Upper lobe of right lung (tissue), 1 donor: Measurements from ENCODE around the gene SNX2. TPM values are rescaled to one million over a fixed set of nuclear protein-coding genes. Genes with fewer than 3 reads are reported as not detected.
"Not testable (repeated sequence)": the region's sequence is repeated elsewhere in the genome, so short reads cannot be mapped to it uniquely, and the experiment has no call there.

Experiments used
- ATAC-seq: fragments of 200-7000 bp; cut with Tn5 transposase; one replicate; pipeline ENCODE4 v1.9.1; 2020; ENCODE audit warnings: mild to moderate bottlenecking, moderate library complexity
- DNase-seq: peaks from one replicate; pipeline ENCODE4 v3.0.0-alpha.2; 2020
- H3K27ac ChIP-seq: fragments of 200-600 bp; one replicate; pipeline ENCODE4 v1.8.0; 2022
- H3K27me3 ChIP-seq: fragments of 200-600 bp; one replicate; pipeline ENCODE4 v1.8.0; 2022; ENCODE audit warnings: mild to moderate bottlenecking
- H3K36me3 ChIP-seq: fragments of 200-600 bp; one replicate; pipeline ENCODE4 v1.8.0; 2022
- H3K4me1 ChIP-seq: fragments of 200-600 bp; one replicate; pipeline ENCODE4 v1.8.0; 2022
- H3K4me3 ChIP-seq: fragments of 200-600 bp; one replicate; pipeline ENCODE4 v1.8.0; 2022; ENCODE audit warnings: mild to moderate bottlenecking
- H3K9me3 ChIP-seq: fragments of 200-600 bp; one replicate; pipeline ENCODE4 v1.8.0; 2022
- intact Hi-C: fragments of 100-400 bp; cut with DNase I; formaldehyde crosslinking; loops from one replicate; pipeline ENCODE4 v1.11.0; 2022
- total RNA-seq: library from RNA; stranded (reverse); fragmentation: NEBNext Ultra II Directional; extraction: Animal tissue kit (Norgen Biotek cat#: 25700); gene quantifications from one replicate; pipeline ENCODE4 v1.2.1, GENCODE V29; 2021
- TF ChIP-seq, protein P1 (sequence below): fragments of 200-600 bp; IDR thresholded peaks from one replicate; pipeline ENCODE4 v1.8.0; 2022; ENCODE audit warnings: antibody characterized with exemption
- donor health status: DM: no; HTN: yes; CAD: no; lungs with severe emphysema.

SNX2 gene
- total RNA-seq, 1 donor from 2014 or later = 102 TPM

- Histone ChIP-seq H3K27me3 (no peaks in the 10 kb centered on the region), H3K9me3 (no peaks in the 10 kb centered on the region), H3K36me3 (no peaks in the 10 kb centered on the region), H3K4me1 (peaks cover 37% of the 10 kb centered on the region), H3K4me3 (no peak overlapping the region), H3K27ac (peak overlapping the region; percentile 43)
- intact Hi-C loops = no loop called here
- ATAC-seq = peak; percentile 76
- TF ChIP-seq, protein P1, sequence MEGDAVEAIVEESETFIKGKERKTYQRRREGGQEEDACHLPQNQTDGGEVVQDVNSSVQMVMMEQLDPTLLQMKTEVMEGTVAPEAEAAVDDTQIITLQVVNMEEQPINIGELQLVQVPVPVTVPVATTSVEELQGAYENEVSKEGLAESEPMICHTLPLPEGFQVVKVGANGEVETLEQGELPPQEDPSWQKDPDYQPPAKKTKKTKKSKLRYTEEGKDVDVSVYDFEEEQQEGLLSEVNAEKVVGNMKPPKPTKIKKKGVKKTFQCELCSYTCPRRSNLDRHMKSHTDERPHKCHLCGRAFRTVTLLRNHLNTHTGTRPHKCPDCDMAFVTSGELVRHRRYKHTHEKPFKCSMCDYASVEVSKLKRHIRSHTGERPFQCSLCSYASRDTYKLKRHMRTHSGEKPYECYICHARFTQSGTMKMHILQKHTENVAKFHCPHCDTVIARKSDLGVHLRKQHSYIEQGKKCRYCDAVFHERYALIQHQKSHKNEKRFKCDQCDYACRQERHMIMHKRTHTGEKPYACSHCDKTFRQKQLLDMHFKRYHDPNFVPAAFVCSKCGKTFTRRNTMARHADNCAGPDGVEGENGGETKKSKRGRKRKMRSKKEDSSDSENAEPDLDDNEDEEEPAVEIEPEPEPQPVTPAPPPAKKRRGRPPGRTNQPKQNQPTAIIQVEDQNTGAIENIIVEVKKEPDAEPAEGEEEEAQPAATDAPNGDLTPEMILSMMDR = no peak
- DNase-seq = no peak
These were observed 74.9 kb downstream of the SNX2 start for GRCh38 chr5:122849771-122850170.

- H3K27me3 ChIP-seq, H3K9me3 ChIP-seq, H3K36me3 ChIP-seq, ATAC-seq, intact Hi-C loops, H3K27ac ChIP-seq, H3K4me3 ChIP-seq, DNase-seq, H3K4me1 ChIP-seq: not testable (repeated sequence)
These were observed 82.7 kb downstream of the SNX2 start for GRCh38 chr5:122857538-122857937.

DNA sequence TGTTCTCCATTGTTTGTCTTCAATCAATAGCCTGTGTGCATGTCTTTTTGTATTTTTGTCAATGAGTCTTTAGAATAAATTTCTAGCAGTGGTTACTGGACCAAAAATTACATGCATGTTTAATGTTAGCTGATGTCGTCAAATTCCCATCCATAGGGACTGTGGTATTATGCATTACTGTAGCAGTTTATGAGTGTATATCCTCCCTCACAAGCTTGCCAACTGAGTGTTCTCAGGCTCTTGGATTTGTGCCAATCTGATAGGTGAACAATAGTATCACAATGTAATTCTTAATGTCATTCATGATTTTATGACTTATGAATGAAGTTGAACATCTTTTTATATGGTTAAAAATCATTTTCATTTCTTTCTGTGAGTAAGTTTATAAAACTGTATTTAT lies 83.6 kb downstream of the SNX2 start:
- Histone ChIP-seq H3K4me3 (no peak overlapping the region), H3K9me3 (no peaks in the 10 kb centered on the region), H3K27ac (no peak overlapping the region), H3K36me3 (no peaks in the 10 kb centered on the region), H3K4me1 (no peaks in the 10 kb centered on the region), H3K27me3 (no peaks in the 10 kb centered on the region)
- ATAC-seq (no peak), DNase-seq (no peak)
- TF ChIP-seq, protein P1 = no peak
- intact Hi-C loops = no loop called here

- no peak for ATAC-seq
- Histone ChIP-seq H3K4me1 (no peaks in the 10 kb centered on the region), H3K27ac (no peak overlapping the region), H3K9me3 (no peaks in the 10 kb centered on the region), H3K4me3 (no peak overlapping the region), H3K36me3 (no peaks in the 10 kb centered on the region), H3K27me3 (no peaks in the 10 kb centered on the region)
- TF ChIP-seq, protein P1 = no peak
- intact Hi-C loops = no loop called here
- no peak for DNase-seq
These were observed 88.4 kb downstream of the SNX2 start for GRCh38 chr5:122863240-122863639.

- Histone ChIP-seq H3K4me3 (no peak overlapping the region), H3K9me3 (no peaks in the 10 kb centered on the region), H3K36me3 (no peaks in the 10 kb centered on the region), H3K4me1 (no peaks in the 10 kb centered on the region), H3K27me3 (no peaks in the 10 kb centered on the region), H3K27ac (no peak overlapping the region)
- no peak for DNase-seq
- intact Hi-C loops = no loop called here
- TF ChIP-seq, protein P1 = no peak
- no peak for ATAC-seq
These were observed 88.8 kb downstream of the SNX2 start for GRCh38 chr5:122863721-122864120.

- no peaks in the 10 kb centered on the region for H3K4me1 ChIP-seq
- H3K4me3 ChIP-seq = no peak overlapping the region
- ATAC-seq (no peak), DNase-seq (no peak)
- no peak overlapping the region for H3K27ac ChIP-seq
- H3K9me3 ChIP-seq = no peaks in the 10 kb centered on the region
- H3K36me3 ChIP-seq = no peaks in the 10 kb centered on the region
- no peaks in the 10 kb centered on the region for H3K27me3 ChIP-seq
- intact Hi-C loops = no loop called here
- TF ChIP-seq, protein P1 = no peak
These were observed 89.5 kb downstream of the SNX2 start for GRCh38 chr5:122864400-122864799.
